WTC11 (cell line): ENCODE measurements around the gene CACNA1B.

Experiments
- ATF2 ChIP-seq: sonication (generic); formaldehyde crosslinking; IDR thresholded peaks from 2 replicates; pipeline ENCODE4 v1.8.1; 2022; ENCODE audit warnings: low read depth, missing genetic modification reagents, borderline replicate concordance
- CREB1 ChIP-seq: sonication (generic); formaldehyde crosslinking; IDR thresholded peaks from 2 replicates; pipeline ENCODE4 v1.8.0; 2023; ENCODE audit warnings: mild to moderate bottlenecking, missing genetic modification reagents
- CTCF ChIP-seq: fragments of 200-600 bp; IDR thresholded peaks from 2 replicates; pipeline ENCODE4 v1.8.0; 2022; ENCODE audit warnings: antibody characterized with exemption
- HMGA2 ChIP-seq: fragments of 250-450 bp; sonication (Bioruptor Pico); IDR thresholded peaks from 2 replicates; pipeline ENCODE4 v1.4.0; 2021; ENCODE audit warnings: mild to moderate bottlenecking, moderate library complexity
- MAX ChIP-seq: sonication (generic); formaldehyde crosslinking; IDR thresholded peaks from 2 replicates; pipeline ENCODE4 v1.8.0; 2022; ENCODE audit warnings: mild to moderate bottlenecking, missing genetic modification reagents
- NFE2L1 ChIP-seq: sonication (generic); formaldehyde crosslinking; IDR thresholded peaks from 2 replicates; pipeline ENCODE4 v1.8.1; 2023; ENCODE audit warnings: missing genetic modification reagents
- NR2C2 ChIP-seq: sonication (generic); formaldehyde crosslinking; IDR thresholded peaks from 2 replicates; pipeline ENCODE4 v1.8.0; 2022; ENCODE audit warnings: mild to moderate bottlenecking, missing genetic modification reagents
- ZBTB43 ChIP-seq: sonication (generic); formaldehyde crosslinking; IDR thresholded peaks from 2 replicates; pipeline ENCODE4 v1.8.1; 2023; ENCODE audit warnings: mild to moderate bottlenecking, missing genetic modification reagents
- ZNF138 ChIP-seq: sonication (generic); formaldehyde crosslinking; conservative IDR thresholded peaks from 2 replicates; pipeline ENCODE4 v1.8.1; 2022; ENCODE audit warnings: mild to moderate bottlenecking, moderate library complexity, missing genetic modification reagents
- ZNF281 ChIP-seq: sonication (generic); formaldehyde crosslinking; IDR thresholded peaks from 2 replicates; pipeline ENCODE4 v1.8.0; 2023; ENCODE audit warnings: mild to moderate bottlenecking, missing genetic modification reagents

- TF ChIP-seq CTCF (no peak), CREB1 (CRISPR knock-in tag) (no peak), ZNF138 (CRISPR knock-in tag) (no peak), ZBTB43 (CRISPR knock-in tag) (no peak), MAX (CRISPR knock-in tag) (no peak), NFE2L1 (CRISPR knock-in tag) (no peak), NR2C2 (CRISPR knock-in tag) (no peak), ZNF281 (CRISPR knock-in tag) (no peak), ATF2 (CRISPR knock-in tag) (no peak), HMGA2 (CRISPR knock-in tag) (no peak)
These were observed 164.6 kb downstream of the CACNA1B start for GRCh38 chr9:138042146-138042545.
